Caco-2 (cell line): ENCODE measurements around the gene NFKBIL1. TPM values are rescaled to one million over a fixed set of nuclear protein-coding genes. Genes with fewer than 3 reads are reported as not detected.

Experiments used
- BruUV-seq: library from RNA; stranded (reverse); fragments of 400-500 nt; replicated peaks from 2 replicates; lab custom pipeline; 2021; lab: Mats Ljungman, UMichigan
- CTCF ChIA-PET: fragments of 300-600 bp; sonication (Branson Sonifier 250); formaldehyde crosslinking; loops from one replicate; lab custom pipeline; 2022; ENCODE audit warnings: antibody characterized with exemption; lab: Charles Lee
- POLR2A ChIA-PET: fragments of 300-600 bp; sonication (Branson Sonifier 250); formaldehyde crosslinking; loops from one replicate; lab custom pipeline; 2022; ENCODE audit warnings: antibody characterized with exemption; lab: Charles Lee
- DNase-seq, 2 experiments: peaks; one replicate each; pipeline versions ENCODE4 v3.0.0 to v3.0.0-alpha.2; 2020 to 2022
- H3K27me3 ChIP-seq: replicated peaks from 2 replicates; pipeline ENCODE4 v1.6.0; 2011; ENCODE audit warnings: low read length; ENCODE audit not compliant: control insufficient read depth, insufficient read depth
- H3K36me3 ChIP-seq: 2 replicates; pipeline ENCODE4 v1.5.1; 2011; ENCODE audit warnings: low read length; ENCODE audit not compliant: control insufficient read depth, insufficient read depth
- H3K4me1 ChIP-seq: fragments of 250-450 bp; sonication (Bioruptor Pico); 2 replicates; pipeline ENCODE4 v1.5.1; 2020; ENCODE audit warnings: mild to moderate bottlenecking
- H3K4me3 ChIP-seq: 2 replicates; pipeline ENCODE4 v1.5.1; 2011; ENCODE audit warnings: low read depth, mild to moderate bottlenecking, control low read depth, low read length
- H3K9me3 ChIP-seq: fragments of 250-450 bp; sonication (Bioruptor Pico); 2 replicates; pipeline ENCODE4 v1.5.1; 2020; ENCODE audit warnings: mild to moderate bottlenecking, moderate library complexity
- H3K27ac Mint-ChIP-seq: one replicate; pipeline ENCODE4 v1.8.0; 2022; ENCODE audit warnings: mixed read lengths; ENCODE audit not compliant: unreplicated experiment
- H3K27me3 Mint-ChIP-seq: one replicate; pipeline ENCODE4 v1.8.0; 2022; ENCODE audit warnings: mixed read lengths; ENCODE audit not compliant: insufficient read depth, unreplicated experiment
- H3K36me3 Mint-ChIP-seq: one replicate; pipeline ENCODE4 v1.8.0; 2022; ENCODE audit warnings: mild to moderate bottlenecking, mixed read lengths; ENCODE audit not compliant: insufficient read depth, unreplicated experiment
- H3K4me1 Mint-ChIP-seq: one replicate; pipeline ENCODE4 v1.8.0; 2022; ENCODE audit warnings: low read depth, mixed read lengths; ENCODE audit not compliant: unreplicated experiment
- H3K4me3 Mint-ChIP-seq: one replicate; pipeline ENCODE4 v1.8.0; 2022; ENCODE audit warnings: mild to moderate bottlenecking, moderate library complexity, mixed read lengths; ENCODE audit not compliant: unreplicated experiment
- H3K9me3 Mint-ChIP-seq: one replicate; pipeline ENCODE4 v1.8.0; 2022; ENCODE audit warnings: mixed read lengths; ENCODE audit not compliant: unreplicated experiment
- CTCF ChIP-seq, 2 experiments: fragments of 200-600 bp in 1 of 2; IDR thresholded peaks; 1 replicate in 1 of 2; 2 replicates in 1 of 2; pipeline versions ENCODE4 v1.5.1 to v1.8.0; 2011 to 2022; ENCODE audit warnings: antibody characterized with exemption in 1 of 2, control low read depth in 1 of 2, inconsistent platforms in 1 of 2, low read depth in 1 of 2, low read length in 1 of 2, mild to moderate bottlenecking in 1 of 2, moderate library complexity in 1 of 2; ENCODE audit not compliant: insufficient read depth in 1 of 2, severe bottlenecking in 1 of 2, unreplicated experiment in 1 of 2
- intact Hi-C: fragments of 100-400 bp; cut with micrococcal nuclease; formaldehyde crosslinking; loops from one replicate; pipeline ENCODE4 v1.10.0; 2022; ENCODE audit not compliant: unreplicated experiment
- total RNA-seq: library from RNA; stranded (reverse); gene quantifications from 2 replicates; pipeline ENCODE4 v1.2.3, GENCODE V29; 2022

NFKBIL1 gene
- total RNA-seq, 1 experiment from 2014 or later: 14.7 TPM

GRCh38 chr6:31579546-31580437 is 32.4 kb downstream of the NFKBIL1 start:
- intact Hi-C loops: no loop called here
- no peak overlapping the region for H3K27ac Mint-ChIP-seq
- no peak for TF ChIP-seq CTCF (IDR thresholded peaks at IDR 0.05; ENCODE audit: insufficient read depth in 1 of 2, low read depth in 1 of 2, low read length in 1 of 2, severe bottlenecking in 1 of 2, unreplicated experiment in 1 of 2)
- H3K4me3 Mint-ChIP-seq: peak overlapping the region; percentile 97
- H3K4me3 ChIP-seq: no peak overlapping the region
- POLR2A ChIA-PET: interaction anchor here (1.4 kb wide), 1 partner anchor 38 kb away, joined by 6 read pairs; the partner anchor contains the start of gene DDX39B
- H3K9me3 Mint-ChIP-seq: no peaks in the 10 kb centered on the region
- H3K36me3 ChIP-seq: no peaks in the 10 kb centered on the region
- H3K27me3 ChIP-seq: no peaks in the 10 kb centered on the region
- BruUV-seq: no TSS peak
- DNase-seq: no peak
- H3K27me3 Mint-ChIP-seq: no peaks in the 10 kb centered on the region
- no peaks in the 10 kb centered on the region for H3K9me3 ChIP-seq
- H3K36me3 Mint-ChIP-seq: peaks cover 5% of the 10 kb centered on the region
- CTCF ChIA-PET: interaction anchor here (0.6 to 7.2 kb wide), 5 partner anchors 13 to 190 kb away, joined by 3 to 80 read pairs (median 5); partner anchors contain the start of genes NCR3 and NFKBIL1
- peaks cover 3% of the 10 kb centered on the region; the same call in 1 of the 2 replicates for H3K4me1 ChIP-seq
- peaks cover 18% of the 10 kb centered on the region for H3K4me1 Mint-ChIP-seq

DNA sequence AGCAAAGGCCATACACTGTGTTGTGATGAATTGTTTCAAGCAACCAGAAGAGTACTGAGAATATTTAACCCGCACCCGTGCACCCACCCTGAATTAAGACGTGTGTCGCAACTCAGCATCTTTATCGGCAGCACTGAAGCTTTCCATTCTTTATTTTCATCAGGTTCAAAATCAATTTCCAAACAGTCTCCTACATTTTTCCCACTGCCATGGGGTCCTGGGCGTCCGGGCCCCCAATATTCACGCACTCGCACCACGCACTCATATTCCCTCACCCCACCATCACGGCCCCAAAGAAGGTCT is 33.0 kb downstream of the NFKBIL1 start:
- Histone ChIP-seq H3K4me3 (peak overlapping the region; percentile 80), H3K9me3 (no peaks in the 10 kb centered on the region), H3K4me1 (peaks cover 3% of the 10 kb centered on the region; the same call in 1 of the 2 replicates), H3K36me3 (no peaks in the 10 kb centered on the region), H3K27me3 (no peaks in the 10 kb centered on the region)
- H3K27me3 Mint-ChIP-seq: no peaks in the 10 kb centered on the region
- no TSS peak for BruUV-seq
- no peak overlapping the region for H3K27ac Mint-ChIP-seq
- POLR2A ChIA-PET: interaction anchor here (1.4 kb wide), 1 partner anchor 39 kb away, joined by 6 read pairs; the partner anchor contains the start of gene DDX39B
- no peaks in the 10 kb centered on the region for H3K9me3 Mint-ChIP-seq
- no peak for DNase-seq
- CTCF ChIA-PET: interaction anchor here (0.6 to 7.2 kb wide), 4 partner anchors 13 to 189 kb away, joined by 3 to 80 read pairs (median 4); partner anchors contain the start of gene NCR3
- intact Hi-C loops: no loop called here
- peaks cover 18% of the 10 kb centered on the region for H3K4me1 Mint-ChIP-seq
- peak overlapping the region; percentile 97 for H3K4me3 Mint-ChIP-seq
- peaks cover 5% of the 10 kb centered on the region for H3K36me3 Mint-ChIP-seq
- no peak for TF ChIP-seq CTCF (IDR thresholded peaks at IDR 0.05; ENCODE audit: insufficient read depth in 1 of 2, low read depth in 1 of 2, low read length in 1 of 2, severe bottlenecking in 1 of 2, unreplicated experiment in 1 of 2)

- DNase-seq: peak; percentile 82 to 92
- TF ChIP-seq CTCF (IDR thresholded peaks at IDR 0.05; ENCODE audit: insufficient read depth in 1 of 2, low read depth in 1 of 2, low read length in 1 of 2, severe bottlenecking in 1 of 2, unreplicated experiment in 1 of 2): peak; percentile 90 to 93
- H3K27ac Mint-ChIP-seq: peak overlapping the region; percentile 83
- no peaks in the 10 kb centered on the region for H3K27me3 Mint-ChIP-seq
- H3K9me3 Mint-ChIP-seq: no peaks in the 10 kb centered on the region
- peaks cover 5% of the 10 kb centered on the region for H3K36me3 Mint-ChIP-seq
- H3K36me3 ChIP-seq: no peaks in the 10 kb centered on the region
- peak overlapping the region; percentile 80 for H3K4me3 ChIP-seq
- no TSS peak for BruUV-seq
- CTCF ChIA-PET: interaction anchor here (0.6 to 7.2 kb wide), 6 partner anchors 12 to 494 kb away, joined by 3 to 80 read pairs (median 4); partner anchors contain the start of gene NCR3
- intact Hi-C loops: loop anchor here (1.0 kb wide), 1 partner anchor 17 kb away; no protein-coding TSS in a partner anchor
- no peaks in the 10 kb centered on the region for H3K9me3 ChIP-seq
- peaks cover 3% of the 10 kb centered on the region; the same call in 1 of the 2 replicates for H3K4me1 ChIP-seq
- peaks cover 18% of the 10 kb centered on the region for H3K4me1 Mint-ChIP-seq
- no peaks in the 10 kb centered on the region for H3K27me3 ChIP-seq
- POLR2A ChIA-PET: interaction anchor here (0.9 to 1.4 kb wide), 2 partner anchors 39 to 55 kb away, joined by 3 to 6 read pairs; partner anchors contain the start of gene DDX39B
- H3K4me3 Mint-ChIP-seq: peak overlapping the region; percentile 97
These were observed 33.5 kb downstream of the NFKBIL1 start for GRCh38 chr6:31580807-31581433.
